ENCODE results near the gene CDC42EP3. TPM values are rescaled to one million over a fixed set of nuclear protein-coding genes. Genes with fewer than 3 reads are reported as not detected.

CDC42EP3 gene
- total RNA-seq, 2 donors from 2014 or later, result 7.2 to 37.3 TPM

DNA sequence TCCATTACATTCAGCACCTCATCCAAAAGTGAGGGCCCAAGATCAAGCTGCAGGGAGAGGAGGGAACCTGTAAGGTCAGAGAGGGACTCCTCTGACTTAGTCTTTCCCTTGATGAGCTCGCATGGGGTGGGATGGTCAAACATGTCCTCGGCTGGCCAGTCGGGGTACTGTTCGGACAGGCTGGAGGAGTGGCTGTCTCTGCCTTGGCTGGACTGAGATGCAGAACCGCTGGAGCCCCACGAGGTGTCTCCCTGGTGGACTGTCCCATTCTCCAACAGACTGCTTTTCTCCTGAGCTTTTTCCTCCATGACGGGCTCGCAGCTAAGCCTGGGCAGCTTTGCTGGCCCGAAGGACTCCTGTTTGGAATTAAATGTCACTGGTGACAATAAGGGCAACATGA lies 25.6 kb downstream of the CDC42EP3 start:
- Histone ChIP-seq H3K9ac (ENCODE audit: low read depth in 2 of 2, low read length in 2 of 2) (no peak overlapping the region), H3K4me3 (no peak overlapping the region), H3K27ac (no peak overlapping the region), H3K9me3 (no peaks in the 10 kb centered on the region), H3K36me3 (no peaks in the 10 kb centered on the region), H3K27me3 (no peaks in the 10 kb centered on the region), H3K4me1 (no peaks in the 10 kb centered on the region)
- TF ChIP-seq, protein P1, sequence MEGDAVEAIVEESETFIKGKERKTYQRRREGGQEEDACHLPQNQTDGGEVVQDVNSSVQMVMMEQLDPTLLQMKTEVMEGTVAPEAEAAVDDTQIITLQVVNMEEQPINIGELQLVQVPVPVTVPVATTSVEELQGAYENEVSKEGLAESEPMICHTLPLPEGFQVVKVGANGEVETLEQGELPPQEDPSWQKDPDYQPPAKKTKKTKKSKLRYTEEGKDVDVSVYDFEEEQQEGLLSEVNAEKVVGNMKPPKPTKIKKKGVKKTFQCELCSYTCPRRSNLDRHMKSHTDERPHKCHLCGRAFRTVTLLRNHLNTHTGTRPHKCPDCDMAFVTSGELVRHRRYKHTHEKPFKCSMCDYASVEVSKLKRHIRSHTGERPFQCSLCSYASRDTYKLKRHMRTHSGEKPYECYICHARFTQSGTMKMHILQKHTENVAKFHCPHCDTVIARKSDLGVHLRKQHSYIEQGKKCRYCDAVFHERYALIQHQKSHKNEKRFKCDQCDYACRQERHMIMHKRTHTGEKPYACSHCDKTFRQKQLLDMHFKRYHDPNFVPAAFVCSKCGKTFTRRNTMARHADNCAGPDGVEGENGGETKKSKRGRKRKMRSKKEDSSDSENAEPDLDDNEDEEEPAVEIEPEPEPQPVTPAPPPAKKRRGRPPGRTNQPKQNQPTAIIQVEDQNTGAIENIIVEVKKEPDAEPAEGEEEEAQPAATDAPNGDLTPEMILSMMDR (IDR thresholded peaks at IDR 0.05), result no peak
- intact Hi-C loops (cut with DNase I), result no loop called here
- DNase-seq, result no peak

DNA sequence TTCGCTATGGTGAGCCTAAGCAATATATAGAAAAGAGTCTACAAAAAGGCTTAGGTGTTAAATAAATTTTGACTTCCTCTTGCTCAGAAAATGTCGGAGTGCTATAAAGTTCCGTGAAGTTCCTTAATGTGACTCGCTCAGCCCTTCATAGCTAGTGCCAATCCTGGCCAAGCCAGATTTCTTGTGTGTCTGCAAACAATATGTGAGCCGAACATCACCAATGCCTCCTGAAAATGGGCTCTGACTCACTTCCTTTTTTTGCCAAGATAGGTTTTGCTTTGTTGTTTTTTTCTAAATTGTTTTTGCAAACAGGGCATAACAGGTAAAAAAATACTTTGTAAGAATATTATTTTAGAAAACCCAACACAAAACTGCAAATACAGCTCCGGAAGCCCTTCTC lies 26.1 kb downstream of the CDC42EP3 start:
- H3K9ac ChIP-seq (ENCODE audit: low read depth in 2 of 2, low read length in 2 of 2), result no peak overlapping the region
- no peak for DNase-seq
- H3K4me1 ChIP-seq, result no peaks in the 10 kb centered on the region
- no peaks in the 10 kb centered on the region for H3K36me3 ChIP-seq
- no peaks in the 10 kb centered on the region for H3K27me3 ChIP-seq
- no peak overlapping the region for H3K4me3 ChIP-seq
- H3K9me3 ChIP-seq, result no peaks in the 10 kb centered on the region
- no peak overlapping the region for H3K27ac ChIP-seq
- TF ChIP-seq, protein P1 (IDR thresholded peaks at IDR 0.05), result no peak
- intact Hi-C loops (cut with DNase I), result no loop called here

DNA sequence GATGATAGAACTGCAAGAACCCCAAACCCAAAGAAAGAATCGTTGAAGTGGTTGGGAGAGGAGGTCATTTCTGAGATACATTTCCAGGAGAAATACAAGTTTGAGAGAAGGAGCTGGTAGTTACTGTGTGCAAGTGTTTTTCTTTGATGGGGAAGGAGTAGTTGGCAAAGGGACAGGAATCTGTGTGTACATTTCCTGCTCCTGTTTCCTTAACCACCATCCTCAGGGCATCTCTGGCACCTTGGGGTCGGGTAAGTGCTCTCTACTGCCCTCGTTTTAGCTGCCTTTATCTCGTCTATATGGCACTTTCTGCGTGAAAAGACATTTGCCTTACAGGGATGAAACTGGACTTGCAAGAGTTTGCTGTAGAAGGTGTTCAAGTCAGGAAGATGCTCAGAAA lies 27.3 kb downstream of the CDC42EP3 start:
- H3K27ac ChIP-seq, result no peak overlapping the region
- no peaks in the 10 kb centered on the region for H3K36me3 ChIP-seq
- intact Hi-C loops (cut with DNase I), result no loop called here
- no peak for DNase-seq
- no peaks in the 10 kb centered on the region for H3K4me1 ChIP-seq
- no peaks in the 10 kb centered on the region for H3K9me3 ChIP-seq
- no peaks in the 10 kb centered on the region for H3K27me3 ChIP-seq
- no peak overlapping the region for H3K9ac ChIP-seq (ENCODE audit: low read depth in 2 of 2, low read length in 2 of 2)
- TF ChIP-seq, protein P1 (IDR thresholded peaks at IDR 0.05), result no peak
- H3K4me3 ChIP-seq, result no peak overlapping the region

DNA sequence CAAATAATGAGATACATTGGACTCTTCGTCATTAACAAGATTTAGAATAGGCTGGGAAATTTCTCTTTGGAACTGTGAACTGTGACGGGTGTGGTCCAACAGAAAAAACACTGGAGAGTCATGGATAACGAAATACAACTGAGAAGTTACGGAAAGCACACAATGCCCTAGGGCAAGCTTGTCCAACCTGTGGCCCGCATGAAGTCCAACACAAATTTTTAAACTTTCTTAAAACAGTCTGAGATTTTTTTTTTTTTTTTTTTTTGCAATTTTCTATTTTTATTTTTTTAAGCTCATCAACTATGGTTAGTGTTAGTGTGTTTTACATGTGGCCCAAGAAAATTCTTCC lies 27.7 kb downstream of the CDC42EP3 start:
- intact Hi-C loops (cut with DNase I), result no loop called here
- DNase-seq, result no peak
- Histone ChIP-seq H3K27me3 (no peaks in the 10 kb centered on the region), H3K9ac (ENCODE audit: low read depth in 2 of 2, low read length in 2 of 2) (no peak overlapping the region), H3K4me3 (no peak overlapping the region), H3K27ac (no peak overlapping the region), H3K4me1 (no peaks in the 10 kb centered on the region), H3K36me3 (no peaks in the 10 kb centered on the region), H3K9me3 (no peaks in the 10 kb centered on the region)
- TF ChIP-seq, protein P1 (IDR thresholded peaks at IDR 0.05), result no peak

DNA sequence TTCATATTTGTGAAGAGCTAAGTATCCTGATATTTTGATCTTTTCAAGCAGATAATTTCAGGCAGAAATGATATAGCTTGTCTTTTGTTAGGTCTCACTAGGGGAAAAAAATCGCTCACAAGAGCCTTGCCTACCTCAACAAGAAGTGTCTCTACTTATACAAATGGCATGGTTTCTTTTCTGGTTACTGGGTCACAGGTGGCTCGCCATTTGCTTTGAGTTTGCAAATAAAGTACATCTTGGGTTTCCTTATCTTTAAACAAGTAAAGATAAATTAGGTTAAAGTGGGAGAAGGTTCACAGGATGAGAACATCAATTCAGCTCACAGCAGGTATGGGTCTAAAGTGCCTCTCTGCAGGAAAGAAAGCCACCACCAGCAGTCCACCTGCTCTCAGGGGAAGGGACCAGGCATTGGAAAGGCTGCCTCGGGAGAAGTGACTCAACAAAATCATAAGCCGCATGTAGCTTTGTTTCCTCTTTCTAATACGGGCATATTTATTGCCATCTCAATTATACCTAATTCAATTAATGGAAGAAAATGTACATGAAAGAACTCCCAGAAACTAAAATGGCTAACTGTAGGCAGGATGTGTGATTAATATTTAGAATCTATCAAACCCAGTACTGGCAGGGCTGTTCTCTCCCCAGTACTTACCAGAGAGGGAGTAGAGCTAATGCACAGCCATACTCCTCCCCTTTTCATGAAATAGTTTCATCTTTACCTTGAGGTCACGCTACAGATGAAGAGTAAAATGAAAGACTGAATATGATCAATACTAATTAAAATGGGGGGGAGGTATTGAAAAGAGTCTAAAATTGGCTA lies 28.3 kb downstream of the CDC42EP3 start:
- Histone ChIP-seq H3K4me1 (no peaks in the 10 kb centered on the region), H3K9me3 (no peaks in the 10 kb centered on the region), H3K9ac (ENCODE audit: low read depth in 2 of 2, low read length in 2 of 2) (no peak overlapping the region), H3K27me3 (no peaks in the 10 kb centered on the region), H3K27ac (no peak overlapping the region), H3K4me3 (no peak overlapping the region), H3K36me3 (no peaks in the 10 kb centered on the region)
- TF ChIP-seq, protein P1 (IDR thresholded peaks at IDR 0.05), result no peak
- no peak for DNase-seq
- intact Hi-C loops (cut with DNase I), result no loop called here
